Activated CD4-positive, alpha-beta T cell treated with anti-CD3 and anti-CD28 coated beads, Interleukin-2, Interleukin-4, amounts not matched to agents 100 ng/mL and 50 ng/mL, durations not matched to agents 16 hours and 8 hours (primary cell): ENCODE data around the gene ENTPD8.

Source experiments
- DNase-seq: peaks from one replicate; pipeline ENCODE4 v3.0.0-alpha.2; 2020; ENCODE audit warnings: low spot score

Gene ENTPD8

GRCh38 chr9:137441289-137441934, at the start of gene ENTPD8:
TSS of gene ENTPD8 (minus strand) at chr9:137441357. CDS start at chr9:137438285, 3,072 bp downstream.
- DNase-seq: no peak

- DNase-seq: no peak
These were observed 49.5 kb upstream of the ENTPD8 start for GRCh38 chr9:137490532-137491186.

DNA sequence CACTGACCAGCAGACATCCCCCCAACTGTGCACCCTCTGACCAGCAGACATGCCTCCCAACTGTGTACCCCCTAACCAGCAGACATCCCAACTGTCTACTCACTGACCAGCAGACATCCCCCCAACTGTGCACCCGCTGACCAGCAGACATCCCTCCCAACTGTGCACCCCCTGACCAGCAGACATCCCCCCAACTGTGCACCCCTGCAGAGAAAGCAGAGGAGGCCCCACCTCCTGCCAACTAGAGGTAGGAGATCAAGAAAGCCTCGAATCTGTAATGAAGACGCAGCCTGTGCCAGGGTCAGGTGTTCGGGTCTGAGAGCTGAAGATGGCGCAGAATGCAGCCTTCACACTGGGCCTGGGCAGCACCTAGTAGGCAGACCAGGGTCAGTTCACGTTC, 47.7 kb upstream of the ENTPD8 start:
- DNase-seq: no peak

DNA sequence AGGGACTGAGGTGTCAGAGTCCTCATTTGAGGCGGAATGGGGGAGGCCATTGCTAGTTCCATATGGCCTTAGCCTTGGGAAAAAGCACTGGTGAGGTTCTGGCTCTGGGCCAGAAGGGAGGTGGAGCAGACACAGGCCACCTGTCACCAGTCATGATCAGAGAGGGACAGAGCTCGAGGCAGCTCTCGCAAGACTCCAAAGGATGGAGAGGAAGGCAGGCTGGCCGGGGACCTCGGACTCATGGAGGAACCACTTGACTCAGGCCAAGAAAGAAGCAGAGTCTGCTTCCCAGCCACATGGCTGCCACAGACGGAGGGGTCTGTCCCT, 47.1 kb upstream of the ENTPD8 start:
- DNase-seq: no peak

DNA sequence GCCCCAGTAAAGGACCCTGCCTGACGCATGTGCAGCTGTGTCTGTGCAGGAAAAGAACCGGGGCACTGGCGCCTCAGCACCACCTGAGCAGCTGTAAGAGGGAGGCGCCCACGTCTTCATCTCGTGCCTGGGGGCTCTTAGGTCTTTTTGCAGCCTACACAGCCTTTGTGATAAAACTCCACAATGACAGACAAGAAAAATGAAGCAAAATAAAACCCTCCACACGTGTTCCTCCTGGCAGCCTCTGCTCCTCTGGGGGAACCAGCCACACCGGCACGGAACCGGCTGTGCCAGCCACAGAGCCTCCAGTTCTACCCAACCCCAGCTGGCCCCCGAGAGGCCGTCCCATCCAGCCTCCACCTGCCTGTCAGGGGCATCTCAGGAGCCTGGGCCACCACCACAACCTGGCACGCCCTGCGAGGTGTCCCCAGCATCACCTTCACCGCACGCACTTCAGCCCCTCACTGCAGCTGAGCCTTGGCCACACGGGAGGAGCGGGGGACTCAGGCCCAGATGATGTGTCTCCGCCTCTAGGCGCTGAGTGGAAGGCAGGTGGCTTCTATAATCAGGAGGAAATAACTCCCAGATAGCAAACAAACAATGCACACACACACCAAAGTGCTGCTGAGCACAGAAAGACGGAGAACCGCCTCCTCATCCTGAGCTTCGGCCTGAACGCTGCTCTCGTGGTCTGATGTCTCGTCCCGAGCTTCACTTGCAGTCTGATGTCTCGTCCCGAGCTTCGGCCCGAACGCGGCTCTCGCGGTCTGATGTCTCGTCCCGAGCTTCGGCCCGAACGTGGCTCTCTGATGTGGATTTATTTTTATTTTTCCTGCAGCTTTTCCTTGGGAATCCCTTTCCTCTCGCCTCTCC, 46.5 kb upstream of the ENTPD8 start:
- no peak for DNase-seq

GRCh38 chr9:137486545-137487453, 45.6 kb upstream of the ENTPD8 start:
- no peak for DNase-seq

GRCh38 chr9:137486141-137486490, 45.0 kb upstream of the ENTPD8 start:
- DNase-seq: no peak

GRCh38 chr9:137485343-137486140, 44.4 kb upstream of the ENTPD8 start:
- no peak for DNase-seq

GRCh38 chr9:137484551-137485315, 43.6 kb upstream of the ENTPD8 start:
- no peak for DNase-seq

GRCh38 chr9:137482094-137482781, 41.1 kb upstream of the ENTPD8 start:
- no peak for DNase-seq

DNA sequence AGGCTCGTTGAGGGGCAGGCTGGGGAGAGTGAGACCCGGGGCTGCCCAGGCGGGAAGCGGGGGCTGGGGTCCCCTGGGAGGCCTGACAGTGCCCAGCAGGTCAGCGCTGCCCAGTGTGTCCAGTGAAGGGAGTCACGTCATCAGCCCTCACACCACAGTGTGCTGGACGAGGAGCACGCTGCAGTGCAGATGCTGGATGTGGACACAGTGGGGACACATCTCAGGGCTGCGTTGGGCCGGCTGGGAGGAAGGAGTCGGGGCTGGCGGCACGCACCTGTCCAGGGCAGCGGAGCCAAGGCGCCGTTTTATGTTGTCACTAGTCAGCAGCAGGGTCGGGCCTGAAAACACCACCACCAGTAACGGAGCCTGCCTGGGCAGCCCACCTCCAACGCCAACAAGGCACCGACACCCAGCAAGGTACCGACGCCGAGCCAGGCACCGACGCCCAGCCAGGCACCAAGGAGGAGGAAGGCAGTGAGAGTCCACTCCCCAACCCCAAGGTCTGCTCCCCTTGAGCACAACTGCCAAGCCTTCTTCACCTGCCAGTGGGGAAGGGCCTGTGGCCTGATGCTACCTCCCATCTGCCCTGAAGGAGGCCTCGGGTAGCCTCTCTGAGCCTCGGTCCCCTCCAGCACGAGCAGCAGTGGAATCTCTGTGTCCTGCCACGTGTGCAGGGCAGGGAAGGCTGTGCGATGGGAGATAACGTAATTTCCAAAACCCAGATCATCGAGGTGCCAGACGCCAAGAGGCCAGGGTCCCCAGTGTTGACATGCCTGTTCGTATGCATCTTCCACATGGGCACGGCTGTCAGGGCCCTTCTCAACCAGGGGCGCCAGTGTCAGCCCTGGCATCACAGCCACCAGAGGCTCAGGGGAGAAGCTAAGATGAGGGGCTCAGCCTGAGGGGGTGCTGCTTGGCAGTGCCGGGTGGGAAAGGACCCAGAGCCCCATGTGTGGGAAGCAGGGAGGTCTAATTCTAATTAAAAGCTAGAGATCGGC, 39.8 kb upstream of the ENTPD8 start:
- no peak for DNase-seq

GRCh38 chr9:137479892-137480685, 38.9 kb upstream of the ENTPD8 start:
- DNase-seq: no peak

GRCh38 chr9:137478962-137479861, 38.1 kb upstream of the ENTPD8 start:
- no peak for DNase-seq

- no peak for DNase-seq
These were observed 37.4 kb upstream of the ENTPD8 start for GRCh38 chr9:137478613-137478961.

- DNase-seq: no peak
These were observed 36.8 kb upstream of the ENTPD8 start for GRCh38 chr9:137477778-137478612.

- no peak for DNase-seq
These were observed 35.7 kb upstream of the ENTPD8 start for GRCh38 chr9:137476856-137477255.
